Measurements from ENCODE around the gene RSPH9. TPM values are rescaled to one million over a fixed set of nuclear protein-coding genes. Genes with fewer than 3 reads are reported as not detected.
"Not testable (repeated sequence)": the region's sequence is repeated elsewhere in the genome, so short reads cannot be mapped to it uniquely, and the experiment has no call there.

Gene RSPH9
- total RNA-seq, 2 donors from 2014 or later = 0.09 to 0.66 TPM

DNA sequence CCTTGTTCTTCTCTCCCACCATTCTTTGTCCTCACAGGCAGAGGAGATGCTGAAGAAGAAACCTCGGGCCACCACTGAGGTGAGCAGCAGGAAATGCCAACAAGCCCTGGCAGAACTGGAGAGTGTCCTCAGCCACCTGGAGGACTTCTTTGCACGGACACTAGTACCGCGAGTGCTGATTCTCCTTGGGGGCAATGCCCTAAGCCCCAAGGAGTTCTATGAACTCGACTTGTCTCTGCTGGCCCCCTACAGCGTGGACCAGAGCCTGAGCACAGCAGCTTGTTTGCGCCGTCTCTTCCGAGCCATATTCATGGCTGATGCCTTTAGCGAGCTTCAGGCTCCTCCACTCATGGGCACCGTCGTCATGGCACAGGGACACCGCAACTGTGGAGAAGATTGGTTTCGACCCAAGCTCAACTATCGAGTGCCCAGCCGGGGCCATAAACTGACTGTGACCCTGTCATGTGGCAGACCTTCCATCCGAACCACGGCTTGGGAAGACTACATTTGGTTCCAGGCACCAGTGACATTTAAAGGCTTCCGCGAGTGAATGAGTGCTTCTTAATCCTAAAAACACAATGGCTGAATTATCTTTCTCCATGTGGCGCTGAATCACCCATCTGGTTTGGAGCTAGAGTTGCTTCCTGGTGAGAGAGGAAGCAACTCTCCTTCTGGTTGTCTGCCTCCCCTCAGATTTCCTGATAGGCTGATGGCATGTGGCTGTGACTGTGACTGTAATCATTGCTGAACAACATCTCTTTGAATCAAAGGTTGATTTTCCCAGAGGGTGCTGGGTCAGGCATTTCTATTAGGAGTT lies 4.6 kb upstream of the RSPH9 start:
- Mint-ChIP-seq H3K4me1 (peaks cover 28% of the 10 kb centered on the region), H3K36me3 (ENCODE audit: low read depth) (peaks cover 76% of the 10 kb centered on the region), H3K9me3 (no peaks in the 10 kb centered on the region), H3K4me3 (peak overlapping the region; percentile 98), H3K27me3 (no peaks in the 10 kb centered on the region), H3K27ac (peak overlapping the region; percentile 15)
- no peak for ATAC-seq (replicated peaks)

DNA sequence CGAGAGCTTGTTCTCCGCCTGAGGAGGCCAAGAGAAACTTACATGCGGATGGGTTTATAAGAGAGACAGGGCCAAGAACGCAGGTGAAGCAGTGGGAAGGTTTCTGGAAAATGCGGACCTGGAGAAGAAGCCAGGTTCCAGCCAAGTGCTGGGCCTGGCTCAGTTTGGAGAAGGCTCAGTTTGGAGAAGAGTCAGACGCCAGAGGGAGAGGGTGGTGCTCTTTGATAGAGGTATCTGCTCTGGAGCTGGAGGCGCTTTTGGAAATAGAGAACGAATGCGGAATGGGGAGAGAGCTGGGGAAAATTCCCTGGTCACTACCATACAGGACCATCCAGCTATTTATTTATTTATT lies 753 bp downstream of the RSPH9 start:
- Mint-ChIP-seq H3K4me3 (peak overlapping the region; percentile 86), H3K9me3 (no peaks in the 10 kb centered on the region), H3K4me1 (peaks cover 15% of the 10 kb centered on the region), H3K36me3 (ENCODE audit: low read depth) (peaks cover 23% of the 10 kb centered on the region), H3K27ac (peak overlapping the region; percentile 81), H3K27me3 (no peaks in the 10 kb centered on the region)
- ATAC-seq (replicated peaks) = peak; percentile 27

DNA sequence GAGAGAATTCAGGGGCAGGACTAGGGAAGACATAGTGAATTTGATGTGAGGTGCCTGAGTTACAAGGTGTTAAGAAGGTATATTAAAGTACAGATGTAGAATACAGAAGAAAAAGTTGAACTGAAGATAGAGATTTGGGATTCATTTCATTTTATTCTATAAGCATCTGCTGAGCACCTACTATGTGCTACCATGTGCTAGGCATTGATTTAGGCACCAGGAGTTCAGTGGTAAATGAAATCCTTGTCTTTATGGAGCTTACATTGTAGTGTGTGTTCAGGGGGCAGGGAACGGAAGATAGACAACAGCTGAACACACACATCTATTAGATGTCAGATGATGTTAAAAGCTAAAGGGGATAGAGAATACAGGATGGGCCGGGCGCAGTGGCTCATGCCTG lies 2.8 kb downstream of the RSPH9 start:
- Mint-ChIP-seq H3K27me3 (no peaks in the 10 kb centered on the region), H3K4me1 (peaks cover 10% of the 10 kb centered on the region), H3K36me3 (ENCODE audit: low read depth) (peaks cover 6% of the 10 kb centered on the region), H3K4me3 (no peak overlapping the region), H3K27ac (no peak overlapping the region), H3K9me3 (no peaks in the 10 kb centered on the region)
- ATAC-seq (replicated peaks) = no peak

DNA sequence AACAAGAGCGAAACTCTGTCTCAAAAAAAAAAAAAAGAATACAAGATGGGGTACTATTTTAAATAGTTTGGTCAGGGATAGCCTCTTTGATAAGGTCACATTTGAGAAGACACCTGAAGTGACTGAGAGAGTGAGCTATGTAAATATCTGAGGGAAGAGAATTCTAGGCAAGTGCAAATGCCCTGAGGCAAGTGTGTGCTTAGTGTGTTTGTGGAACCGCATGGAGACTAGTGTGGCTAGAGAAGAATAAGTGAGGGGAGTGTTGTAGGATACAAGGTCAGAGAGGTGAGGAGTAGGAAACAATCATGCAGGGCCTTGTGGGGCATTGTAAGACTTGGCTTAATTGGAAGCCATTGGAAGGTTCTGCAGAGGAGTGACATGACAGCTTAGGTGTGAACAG lies 3.4 kb downstream of the RSPH9 start:
- peaks cover under 1% of the 10 kb centered on the region for H3K36me3 Mint-ChIP-seq (ENCODE audit: low read depth)
- H3K4me1 Mint-ChIP-seq = peaks cover 10% of the 10 kb centered on the region
- H3K27ac Mint-ChIP-seq = no peak overlapping the region
- no peaks in the 10 kb centered on the region for H3K9me3 Mint-ChIP-seq
- H3K4me3 Mint-ChIP-seq = no peak overlapping the region
- H3K27me3 Mint-ChIP-seq = no peaks in the 10 kb centered on the region
- ATAC-seq (replicated peaks) = no peak

DNA sequence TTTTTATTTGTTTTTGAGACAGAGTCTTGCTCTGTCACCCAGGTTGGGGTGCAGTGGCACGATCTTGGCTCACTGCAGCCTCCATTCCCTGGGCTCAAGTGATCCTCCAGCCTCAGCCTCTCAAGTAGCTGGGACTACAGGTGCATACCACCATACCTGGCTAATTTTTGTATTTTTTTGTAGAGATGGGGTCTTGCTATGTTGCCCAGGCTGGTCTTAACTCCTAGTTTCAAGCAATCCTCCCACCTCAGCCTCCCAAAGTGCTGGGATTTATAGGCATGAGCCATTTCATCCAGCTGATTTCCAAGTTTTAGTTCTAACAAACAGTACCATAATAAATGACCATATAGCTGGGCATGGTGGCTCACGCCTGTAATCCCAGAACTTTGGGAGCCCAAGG lies 8.0 kb downstream of the RSPH9 start:
- H3K36me3 Mint-ChIP-seq (ENCODE audit: low read depth); H3K27me3 Mint-ChIP-seq; H3K27ac Mint-ChIP-seq; H3K4me3 Mint-ChIP-seq; ATAC-seq (replicated peaks); H3K4me1 Mint-ChIP-seq; H3K9me3 Mint-ChIP-seq: not testable (repeated sequence)

DNA sequence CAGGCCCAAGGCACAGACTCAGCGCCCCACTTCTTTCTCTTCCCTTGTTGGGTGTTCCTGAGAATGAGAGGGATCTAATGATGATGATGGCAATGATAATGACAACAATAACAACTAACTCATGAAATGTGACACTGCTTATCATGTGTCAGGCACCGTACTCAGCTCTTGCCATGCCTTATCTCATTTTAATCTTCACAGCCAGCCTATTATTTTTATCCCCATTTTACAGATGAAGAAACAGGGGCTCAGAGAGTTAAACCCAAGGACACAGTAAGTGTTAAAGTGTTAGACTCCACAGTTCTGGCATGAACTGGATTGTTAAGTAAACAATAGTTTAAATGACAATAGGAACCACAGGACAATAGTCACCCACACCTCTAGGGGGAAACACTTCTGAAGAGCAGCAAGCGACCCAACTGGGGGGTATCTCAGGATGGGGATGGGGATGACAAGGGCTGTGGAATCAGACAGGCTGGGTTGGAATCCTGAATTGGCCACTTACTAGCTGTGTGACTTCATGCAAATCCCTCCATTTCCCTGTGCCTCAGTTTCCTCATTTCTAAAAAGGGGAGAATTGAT lies 12.5 kb downstream of the RSPH9 start:
- Mint-ChIP-seq H3K36me3 (ENCODE audit: low read depth) (no peaks in the 10 kb centered on the region), H3K4me3 (no peak overlapping the region), H3K9me3 (no peaks in the 10 kb centered on the region), H3K27me3 (no peaks in the 10 kb centered on the region), H3K4me1 (no peaks in the 10 kb centered on the region), H3K27ac (no peak overlapping the region)
- ATAC-seq (replicated peaks) = no peak

DNA sequence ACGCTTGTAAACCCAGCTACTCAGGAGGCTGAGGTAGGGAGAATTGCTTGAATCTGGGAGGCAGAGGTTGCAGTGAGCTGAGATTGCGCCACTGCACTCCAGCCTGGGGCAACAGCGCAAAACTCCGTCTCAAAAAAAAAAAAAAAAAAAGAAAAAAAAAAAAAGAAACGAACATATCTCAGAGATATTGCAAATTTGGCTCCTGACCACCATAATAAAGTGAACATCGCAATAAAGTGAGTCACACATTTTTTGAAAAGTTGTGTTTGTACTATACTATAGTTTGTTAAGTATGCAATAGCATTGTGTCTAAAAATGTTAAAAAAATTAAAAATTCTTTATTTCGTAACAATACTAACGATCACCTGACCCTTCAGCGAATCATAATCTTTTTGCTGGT lies 13.3 kb downstream of the RSPH9 start:
- Mint-ChIP-seq H3K9me3 (no peaks in the 10 kb centered on the region), H3K27me3 (no peaks in the 10 kb centered on the region), H3K36me3 (ENCODE audit: low read depth) (no peaks in the 10 kb centered on the region), H3K4me1 (no peaks in the 10 kb centered on the region), H3K4me3 (no peak overlapping the region), H3K27ac (no peak overlapping the region)
- no peak for ATAC-seq (replicated peaks)

DNA sequence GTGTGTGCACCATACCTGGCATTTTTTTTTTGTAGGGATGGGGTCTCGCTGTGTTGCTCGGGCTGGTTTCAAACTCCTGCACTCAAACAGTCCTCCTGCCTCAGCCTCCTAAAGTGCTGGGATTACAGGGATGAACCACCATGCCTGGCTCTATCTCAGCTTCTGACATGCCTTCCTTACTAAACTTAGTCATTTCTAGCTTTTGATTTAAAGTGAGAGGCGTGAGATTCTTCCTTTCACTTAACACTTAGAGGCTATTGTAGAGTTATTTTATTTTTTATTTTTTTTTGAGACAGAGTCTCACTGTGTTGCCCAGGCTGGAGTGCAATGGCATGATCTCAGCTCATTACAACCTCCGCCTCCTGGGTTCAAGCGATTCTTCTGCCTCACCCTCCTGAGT lies 18.1 kb downstream of the RSPH9 start:
- not testable (repeated sequence) for H3K4me1 Mint-ChIP-seq; H3K36me3 Mint-ChIP-seq (ENCODE audit: low read depth); H3K9me3 Mint-ChIP-seq; H3K27ac Mint-ChIP-seq; H3K27me3 Mint-ChIP-seq; H3K4me3 Mint-ChIP-seq
- ATAC-seq (replicated peaks) = peak; percentile 57

DNA sequence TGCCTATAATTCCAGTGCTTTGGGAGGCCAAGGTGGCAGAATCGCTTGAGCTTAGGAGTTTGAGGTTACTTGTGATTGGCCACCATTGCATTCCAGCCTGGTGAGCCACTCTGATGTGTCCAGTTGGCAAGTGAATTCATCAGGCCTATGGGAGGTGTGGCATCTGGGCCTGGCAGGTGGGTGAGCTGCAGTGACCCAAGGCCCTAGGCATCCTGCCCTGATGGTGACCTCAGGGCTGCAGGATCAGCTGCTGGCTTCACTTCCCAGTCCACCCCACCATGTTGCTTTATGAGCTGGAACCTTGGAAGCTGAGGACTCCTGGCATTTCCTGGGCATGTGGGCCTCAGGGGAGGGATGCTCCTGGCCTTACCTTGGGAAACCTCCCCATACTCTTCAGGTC lies 20.5 kb downstream of the RSPH9 start:
- no peaks in the 10 kb centered on the region for H3K27me3 Mint-ChIP-seq
- peaks cover 16% of the 10 kb centered on the region for H3K36me3 Mint-ChIP-seq (ENCODE audit: low read depth)
- peaks cover 20% of the 10 kb centered on the region for H3K4me1 Mint-ChIP-seq
- H3K27ac Mint-ChIP-seq = no peak overlapping the region
- ATAC-seq (replicated peaks) = no peak
- no peak overlapping the region for H3K4me3 Mint-ChIP-seq
- H3K9me3 Mint-ChIP-seq = no peaks in the 10 kb centered on the region

DNA sequence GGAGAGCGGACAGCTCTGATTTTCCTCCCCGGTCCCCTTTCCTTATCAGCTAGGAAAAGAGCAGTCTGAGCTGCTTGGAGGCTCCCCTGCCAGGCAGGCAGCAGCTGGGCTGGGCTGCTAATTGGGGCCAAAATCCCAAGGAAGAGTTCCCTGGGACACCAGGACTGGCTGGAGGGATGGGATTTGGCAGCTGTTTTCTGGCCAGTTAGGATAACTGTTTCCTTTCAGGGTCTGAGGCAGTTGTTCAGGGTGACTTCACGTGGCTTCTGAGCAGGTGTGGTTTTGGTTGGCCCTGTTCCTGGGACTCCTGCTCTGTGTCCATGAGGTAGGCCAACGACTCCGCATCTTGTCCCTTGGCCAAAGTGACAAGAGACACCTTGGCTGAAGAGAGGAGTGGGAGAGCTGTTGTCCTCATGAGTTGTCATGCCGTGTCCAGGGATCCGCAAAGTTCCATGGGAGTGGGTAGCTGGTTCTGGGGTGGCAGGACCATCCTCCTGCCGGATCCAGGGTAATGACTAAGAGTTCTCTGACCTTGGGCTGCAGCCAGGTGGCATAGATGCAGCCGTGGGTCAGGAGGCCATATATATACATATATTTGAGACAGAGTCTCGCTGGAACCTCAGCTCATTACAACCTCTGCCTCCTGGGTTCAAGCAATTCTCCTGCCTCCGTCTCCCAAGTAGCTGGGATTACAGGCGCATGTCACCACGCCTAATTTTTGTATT lies 21.5 kb downstream of the RSPH9 start:
- peak overlapping the region; percentile 98 for H3K27ac Mint-ChIP-seq

DNA sequence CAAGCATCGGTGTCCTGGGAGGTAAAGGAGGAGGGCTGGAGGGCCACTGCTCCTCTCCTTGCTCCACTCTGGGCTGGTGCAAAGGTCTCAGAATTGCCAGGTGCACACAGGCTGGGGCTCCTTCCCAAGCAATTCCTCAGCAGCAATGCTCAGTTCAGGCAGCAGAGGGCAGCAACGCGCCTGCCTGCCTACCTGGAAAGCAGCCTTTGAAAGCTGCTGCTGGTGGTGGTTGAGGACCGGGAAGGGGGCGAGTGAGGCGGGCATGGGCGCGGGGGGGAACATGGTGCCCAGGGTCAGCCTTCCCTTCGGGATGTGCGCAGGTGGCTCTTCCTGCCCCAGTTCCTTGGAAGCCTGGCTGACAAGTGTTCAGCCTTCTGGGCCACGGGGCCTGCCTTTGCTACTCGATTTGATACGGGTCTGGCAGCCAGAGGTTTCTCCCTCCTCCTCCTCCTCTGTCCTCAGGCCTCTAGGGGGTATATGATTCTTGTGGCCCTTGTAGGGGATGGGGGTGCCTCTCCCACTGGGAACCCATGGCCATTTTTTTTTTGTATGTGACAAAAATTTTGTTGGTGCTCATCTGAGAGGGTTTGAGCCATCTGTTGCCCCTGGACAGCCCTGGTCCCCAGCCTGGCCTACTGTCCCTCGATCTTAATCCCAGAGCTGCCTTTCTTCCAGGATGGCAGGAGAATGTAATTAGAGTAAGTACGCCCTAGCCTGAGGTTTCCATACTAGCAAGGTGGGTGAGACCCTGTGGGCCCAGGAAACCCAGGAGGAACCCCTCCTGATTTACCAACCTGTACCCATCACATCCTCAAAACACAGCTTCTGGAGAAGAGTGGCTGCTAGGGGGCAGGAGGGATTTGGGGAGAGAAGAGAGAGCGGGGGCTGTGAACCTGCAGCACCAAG lies 22.7 kb downstream of the RSPH9 start:
- H3K4me3 Mint-ChIP-seq = peak overlapping the region; percentile 75
- peak; percentile 39 for ATAC-seq (replicated peaks)
- H3K4me1 Mint-ChIP-seq = peaks cover 23% of the 10 kb centered on the region

More for the DNA sequence above, 21.5 kb downstream of the RSPH9 start:
- H3K27me3 Mint-ChIP-seq = no peaks in the 10 kb centered on the region
- peaks cover 23% of the 10 kb centered on the region for H3K4me1 Mint-ChIP-seq
- ATAC-seq (replicated peaks) = no peak
- peaks cover 25% of the 10 kb centered on the region for H3K36me3 Mint-ChIP-seq (ENCODE audit: low read depth)
- peak overlapping the region; percentile 75 for H3K4me3 Mint-ChIP-seq
- H3K9me3 Mint-ChIP-seq = no peaks in the 10 kb centered on the region

DNA sequence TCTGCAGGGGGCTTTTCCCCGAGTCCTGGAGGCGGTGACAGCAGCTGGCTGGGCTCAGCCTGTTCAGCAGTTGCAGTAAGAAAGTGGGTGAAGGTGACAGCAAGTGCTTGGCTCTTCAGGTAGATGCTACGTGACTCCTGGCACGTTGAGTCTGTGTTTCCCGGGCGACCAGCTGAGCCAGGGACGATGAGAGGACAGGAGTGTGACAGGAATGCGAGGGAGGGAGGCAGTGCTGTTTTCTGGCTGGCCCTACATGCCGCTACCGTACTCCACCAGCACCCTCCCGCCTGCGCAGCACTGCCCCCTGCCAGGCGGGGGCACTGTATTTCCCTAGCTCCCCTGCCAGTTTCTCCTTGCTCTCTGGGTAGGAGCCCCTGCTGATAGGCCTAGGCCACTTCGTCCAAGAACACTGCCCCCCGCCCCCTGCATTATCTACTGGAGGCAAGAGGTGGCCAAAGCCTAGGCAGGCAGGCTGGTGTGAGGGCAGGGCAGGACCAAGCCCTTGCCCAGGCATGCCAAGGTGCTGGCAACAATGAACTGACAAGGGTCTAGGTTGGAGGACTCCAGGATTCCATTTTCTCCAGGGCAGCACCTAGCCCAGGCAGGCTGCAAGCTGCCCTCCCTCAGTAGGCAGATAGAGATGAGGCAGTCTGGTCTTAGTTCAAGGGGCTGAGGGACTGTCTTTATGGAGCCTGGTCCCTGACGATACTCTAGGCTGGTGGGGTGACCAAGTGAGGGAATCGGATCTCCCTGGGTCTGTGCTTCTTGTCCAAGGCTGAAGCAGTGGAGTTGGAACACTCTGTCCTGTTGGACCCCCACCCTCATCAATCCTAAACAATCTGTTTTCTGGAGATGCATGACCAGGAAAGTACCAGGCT lies 23.6 kb downstream of the RSPH9 start:
- Mint-ChIP-seq H3K27me3 (no peaks in the 10 kb centered on the region), H3K4me1 (peaks cover 23% of the 10 kb centered on the region), H3K27ac (peak overlapping the region; percentile 98), H3K9me3 (no peaks in the 10 kb centered on the region), H3K36me3 (ENCODE audit: low read depth) (peaks cover 45% of the 10 kb centered on the region), H3K4me3 (peak overlapping the region; percentile 75)
- peak; percentile 69 for ATAC-seq (replicated peaks)

More for the DNA sequence above, 22.7 kb downstream of the RSPH9 start:
- H3K27ac Mint-ChIP-seq = peak overlapping the region; percentile 98
- no peaks in the 10 kb centered on the region for H3K27me3 Mint-ChIP-seq
- no peaks in the 10 kb centered on the region for H3K9me3 Mint-ChIP-seq
- peaks cover 36% of the 10 kb centered on the region for H3K36me3 Mint-ChIP-seq (ENCODE audit: low read depth)

DNA sequence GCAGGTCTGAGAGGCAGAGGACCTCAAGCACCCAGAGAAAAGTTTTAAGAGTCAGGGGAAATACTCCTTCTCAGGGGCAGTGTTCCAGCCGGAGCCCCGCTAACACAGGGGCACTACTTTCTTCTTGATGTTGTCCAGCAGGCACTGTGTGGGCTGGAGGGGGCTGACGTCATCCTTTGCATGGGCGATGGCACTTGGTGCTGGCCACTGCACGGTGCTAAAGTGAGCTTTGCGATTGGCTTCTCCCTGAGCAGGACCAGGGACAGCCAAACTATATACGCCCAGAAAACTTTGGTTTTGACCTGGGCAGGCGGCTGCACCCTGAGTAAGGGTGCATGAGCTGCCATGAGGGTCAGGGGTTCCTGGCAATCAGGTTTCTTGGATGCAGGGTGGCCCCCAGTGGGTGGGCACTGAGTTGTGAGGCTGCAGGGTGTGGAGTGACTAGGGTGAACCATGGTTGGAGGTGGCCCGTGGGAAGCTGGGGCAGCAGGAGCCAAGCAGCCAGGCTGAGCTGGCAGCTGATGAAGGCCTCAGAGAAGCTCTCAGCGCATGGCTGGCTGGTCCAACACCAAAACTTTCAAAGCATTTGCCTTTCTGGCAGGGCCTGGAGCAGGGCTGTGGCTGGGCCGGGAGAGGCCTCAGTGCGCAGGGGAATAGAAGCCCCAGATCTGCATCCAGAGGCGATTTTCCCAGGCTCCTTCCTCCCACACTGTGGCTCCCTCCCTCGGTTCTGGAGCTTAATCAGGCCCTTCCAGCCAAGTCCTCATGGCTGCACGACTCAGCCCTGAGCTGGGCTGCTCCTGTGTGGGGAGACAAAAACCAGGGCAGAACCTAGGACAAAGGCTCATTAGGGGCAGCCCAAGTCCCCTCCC lies 24.4 kb downstream of the RSPH9 start:
- ATAC-seq (replicated peaks) = peak; percentile 24
- Mint-ChIP-seq H3K27ac (peak overlapping the region; percentile 98), H3K4me3 (peak overlapping the region; percentile 75)

More for the DNA sequence above, 24.4 kb downstream of the RSPH9 start:
- Mint-ChIP-seq H3K9me3 (no peaks in the 10 kb centered on the region), H3K4me1 (peaks cover 23% of the 10 kb centered on the region), H3K36me3 (ENCODE audit: low read depth) (peaks cover 53% of the 10 kb centered on the region), H3K27me3 (no peaks in the 10 kb centered on the region)
